T-helper 2 cell treated with Interferon-gamma antibody and Interleukin-4, amounts not matched to agents 100 ng/mL and 5 ng/mL, for 36 hours (primary cell): ENCODE data around the gene CD151. TPM values are rescaled to one million over a fixed set of nuclear protein-coding genes. Genes with fewer than 3 reads are reported as not detected.

Source experiments
- intact Hi-C: fragments of 100-400 bp; cut with micrococcal nuclease; formaldehyde crosslinking; loops from one replicate; pipeline ENCODE4 v1.15.1; 2023
- total RNA-seq: library from RNA; stranded (reverse); gene quantifications from 2 replicates; pipeline ENCODE4 v1.2.3, GENCODE V29; 2022

The CD151 gene
- total RNA-seq, 1 donor from 2014 or later = 42.4 TPM

- intact Hi-C loops = no loop called here
Measured at GRCh38 chr11:854601-855329, 22.0 kb downstream of the CD151 start.

GRCh38 chr11:855330-855674 is 22.6 kb downstream of the CD151 start:
- intact Hi-C loops = no loop called here

GRCh38 chr11:855796-856195 is 23.0 kb downstream of the CD151 start:
- intact Hi-C loops = no loop called here

GRCh38 chr11:856397-856796 is 23.6 kb downstream of the CD151 start:
- intact Hi-C loops = no loop called here

GRCh38 chr11:858053-858761 is 25.5 kb downstream of the CD151 start:
- intact Hi-C loops = no loop called here

- intact Hi-C loops = no loop called here
Measured at GRCh38 chr11:858762-859339, 26.1 kb downstream of the CD151 start.

GRCh38 chr11:859394-860131 is 26.8 kb downstream of the CD151 start:
- intact Hi-C loops = no loop called here

GRCh38 chr11:860234-861104 is 27.7 kb downstream of the CD151 start:
- intact Hi-C loops = no loop called here

- intact Hi-C loops = no loop called here
Measured at GRCh38 chr11:861105-861479, 28.3 kb downstream of the CD151 start.

GRCh38 chr11:862081-862661 is 29.4 kb downstream of the CD151 start:
- intact Hi-C loops = no loop called here

GRCh38 chr11:862696-863022 is 29.9 kb downstream of the CD151 start:
- intact Hi-C loops = no loop called here

GRCh38 chr11:863023-863909 is 30.5 kb downstream of the CD151 start:
- intact Hi-C loops = no loop called here

GRCh38 chr11:863910-864827 is 31.4 kb downstream of the CD151 start:
- intact Hi-C loops = no loop called here

- intact Hi-C loops = no loop called here
Measured at GRCh38 chr11:864898-865297, 32.1 kb downstream of the CD151 start.

- intact Hi-C loops = no loop called here
Measured at GRCh38 chr11:865462-866430, 33.0 kb downstream of the CD151 start.

- intact Hi-C loops = no loop called here
Measured at GRCh38 chr11:866481-866880, 33.7 kb downstream of the CD151 start.

GRCh38 chr11:867856-868358 is 35.2 kb downstream of the CD151 start:
- intact Hi-C loops = no loop called here
